HG02623 (cell line): ENCODE results near the gene C11orf86.

Source experiments
- ATAC-seq: cut with Tn5 transposase; IDR thresholded peaks from one replicate; pipeline ENCODE4 v1.9.1; 2021; ENCODE audit warnings: moderate library complexity; ENCODE audit not compliant: unreplicated experiment

Gene C11orf86

DNA sequence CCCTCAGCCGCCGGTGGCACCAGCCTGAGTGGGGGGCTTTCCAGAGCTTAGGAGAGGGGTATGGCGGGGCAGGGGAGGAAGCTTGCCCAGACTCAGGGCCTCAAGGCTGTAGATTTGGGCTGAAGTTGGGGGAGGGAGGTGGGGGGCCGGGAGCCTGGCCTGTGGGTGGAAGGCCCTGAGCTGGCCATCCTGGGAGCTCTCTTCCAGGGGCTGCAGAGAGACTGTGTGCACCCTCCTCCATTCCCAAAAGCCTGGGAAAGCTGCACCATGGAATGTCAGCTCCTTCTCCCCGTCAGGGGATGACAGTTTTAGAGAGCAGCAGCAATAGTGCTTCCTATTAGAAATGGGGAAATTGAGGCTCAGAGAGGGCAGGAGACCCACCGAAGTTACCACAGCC, 48.9 kb downstream of the C11orf86 start:
- ATAC-seq: no peak

DNA sequence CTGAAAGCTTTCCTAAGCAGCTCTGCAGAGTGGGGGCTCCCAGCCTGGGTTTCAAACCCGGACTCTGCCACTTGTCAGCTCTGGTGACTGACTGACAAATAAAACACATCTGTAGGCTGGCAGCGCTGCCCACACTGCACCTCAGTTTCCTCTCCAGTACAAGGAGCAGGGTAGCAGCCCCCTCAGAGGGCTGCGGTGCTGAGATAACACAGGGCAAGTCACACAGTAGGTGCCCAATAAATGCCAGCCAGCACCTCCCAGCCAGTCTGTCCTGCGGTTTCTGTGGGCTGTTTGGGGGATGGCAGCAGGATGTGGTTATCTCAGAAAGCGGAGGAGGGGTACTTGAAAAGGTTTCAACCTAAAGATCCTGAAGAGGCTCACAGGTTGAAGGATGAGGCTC, 49.3 kb downstream of the C11orf86 start:
- ATAC-seq: no peak

GRCh38 chr11:67024966-67025365, 49.9 kb downstream of the C11orf86 start:
- ATAC-seq: no peak

DNA sequence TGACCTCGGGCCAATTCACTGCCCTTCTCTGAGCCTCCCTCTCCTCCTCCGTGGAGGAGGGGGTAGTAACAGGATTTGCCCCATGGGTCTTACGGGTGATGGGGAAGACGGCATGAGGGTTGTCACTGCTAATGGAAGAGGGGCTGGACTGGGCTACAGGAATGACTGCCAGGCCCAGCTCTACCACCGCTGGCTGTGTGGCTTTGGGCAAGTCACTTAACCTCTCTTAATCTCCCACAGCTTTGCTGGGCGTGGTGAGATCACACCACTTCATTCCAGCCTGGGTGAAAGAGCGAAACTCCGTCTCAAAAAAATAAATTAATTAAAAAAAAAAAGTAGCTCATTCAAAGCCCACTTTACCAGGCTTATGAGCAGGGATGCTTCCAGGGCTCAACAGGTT, 50.6 kb downstream of the C11orf86 start:
- ATAC-seq: no peak
